ENCODE data around the gene VGF.

VGF gene

GRCh38 chr7:101165958-101166647 lies 734 bp upstream of the VGF start:
- no peak for DNase-seq

DNA sequence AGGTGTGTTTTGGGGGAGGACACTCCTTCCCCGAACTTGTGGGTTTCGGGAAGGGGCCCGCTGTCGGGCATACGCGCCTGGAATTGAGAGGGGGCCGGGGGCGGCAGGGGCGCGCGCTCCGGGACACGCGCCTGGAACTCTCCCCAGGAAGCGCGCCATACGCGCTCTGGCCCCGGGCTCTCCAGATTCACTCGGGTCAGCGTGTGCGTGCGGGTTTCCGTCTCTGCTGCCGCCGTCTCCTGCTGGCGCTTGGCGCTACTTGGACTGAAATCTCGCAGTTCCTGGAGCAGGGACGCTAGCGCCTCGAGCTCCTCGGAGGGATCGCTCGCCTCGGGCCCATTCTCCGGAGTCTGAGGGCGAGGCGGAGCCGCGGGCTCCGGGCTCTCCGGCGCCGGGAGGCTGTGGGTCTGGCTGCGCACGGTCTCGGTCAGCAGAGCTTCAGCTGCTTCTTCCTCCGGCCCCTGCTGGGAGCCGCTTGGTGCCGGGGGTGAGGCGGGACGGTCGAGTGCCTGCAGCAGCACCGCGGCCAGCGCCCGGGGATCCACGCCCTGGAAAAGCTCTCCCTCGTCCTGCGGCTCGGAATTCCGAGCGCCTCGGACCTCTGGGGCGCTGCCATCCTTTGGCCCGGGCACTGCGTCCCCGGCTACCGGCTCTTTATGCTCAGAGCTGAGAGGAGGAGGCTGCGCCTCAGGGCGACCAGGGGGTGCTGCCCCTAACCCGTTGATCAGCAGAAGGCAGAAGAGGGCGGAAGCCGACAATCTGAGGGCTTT lies 1.1 kb downstream of the VGF start:
- DNase-seq = no peak

DNA sequence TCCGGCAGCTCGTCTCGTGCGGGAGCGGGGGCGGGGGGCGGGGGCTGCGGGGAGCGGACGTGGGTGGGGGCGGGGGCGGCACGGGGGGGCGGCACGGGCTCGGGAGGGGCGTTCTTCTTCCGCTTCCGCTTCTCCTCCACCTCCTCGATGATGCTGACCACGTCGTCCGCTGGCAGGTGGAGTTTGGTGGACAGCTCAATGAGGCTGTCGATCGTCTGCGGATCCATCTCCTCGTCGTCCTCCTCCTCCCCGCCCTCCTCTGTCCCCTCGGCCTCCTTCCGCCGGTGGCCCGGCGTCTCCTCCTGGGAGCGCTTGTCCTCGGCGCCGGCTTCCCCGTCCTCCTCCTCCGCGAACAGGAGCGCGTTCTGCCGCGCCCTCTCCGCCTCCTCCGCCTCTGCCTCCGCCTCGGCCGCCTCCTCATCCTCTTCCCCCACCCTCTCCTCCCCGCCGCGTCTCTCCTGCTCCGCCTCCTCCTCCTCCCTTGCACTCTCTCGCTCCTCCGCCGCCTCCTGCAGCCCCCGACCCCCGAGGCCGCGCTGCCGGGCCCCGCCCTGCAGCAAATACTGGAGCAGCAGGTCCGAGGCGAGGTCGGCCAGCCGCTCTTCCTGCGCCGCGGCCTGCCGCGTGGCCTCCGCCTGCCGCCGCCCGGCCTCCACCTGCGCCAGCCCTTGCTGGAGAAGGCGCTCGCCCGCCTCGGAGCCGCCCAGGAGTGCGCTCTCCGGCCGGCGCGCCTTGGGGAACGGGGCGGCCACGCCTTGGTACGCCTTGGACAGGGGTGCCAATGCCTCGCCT lies 1.9 kb downstream of the VGF start:
- DNase-seq = peak; percentile 38 to 66

DNA sequence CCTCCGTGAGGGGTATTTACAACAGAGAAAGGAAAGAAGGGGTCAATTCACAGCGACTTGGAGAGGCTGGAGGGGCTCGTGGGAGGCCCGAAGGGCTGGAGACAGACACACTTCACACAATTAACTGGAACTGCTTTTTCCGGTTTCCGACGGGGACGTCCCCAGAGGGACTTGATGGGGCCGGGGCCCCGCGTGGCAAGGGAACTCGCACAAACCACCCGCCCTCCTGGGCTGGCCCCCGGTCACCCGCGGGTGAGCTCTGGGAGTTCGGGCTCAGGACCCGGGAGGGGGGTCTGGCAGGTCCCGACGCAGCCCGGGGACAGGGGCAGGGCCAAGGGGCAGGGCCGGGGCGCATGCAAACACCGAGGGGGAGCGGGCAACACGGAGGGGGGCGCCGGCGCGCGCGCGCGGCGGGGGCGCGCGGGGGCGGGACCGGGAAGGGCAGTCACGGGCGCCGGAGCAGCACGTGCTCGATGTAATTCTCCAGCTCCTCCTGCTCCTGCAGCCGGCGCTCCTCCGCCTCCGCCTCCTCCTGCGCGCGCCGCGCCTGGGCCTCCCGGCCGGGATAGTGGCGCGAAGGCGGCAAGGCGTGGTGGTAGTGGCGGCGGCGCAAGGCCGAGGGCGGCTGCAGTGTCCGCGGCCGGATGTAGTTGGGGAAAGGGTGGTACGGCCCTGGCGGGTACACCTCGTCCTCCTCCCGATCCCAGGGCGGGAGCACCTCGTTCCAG lies 2.7 kb downstream of the VGF start:
- DNase-seq = peak; percentile 10 to 69

DNA sequence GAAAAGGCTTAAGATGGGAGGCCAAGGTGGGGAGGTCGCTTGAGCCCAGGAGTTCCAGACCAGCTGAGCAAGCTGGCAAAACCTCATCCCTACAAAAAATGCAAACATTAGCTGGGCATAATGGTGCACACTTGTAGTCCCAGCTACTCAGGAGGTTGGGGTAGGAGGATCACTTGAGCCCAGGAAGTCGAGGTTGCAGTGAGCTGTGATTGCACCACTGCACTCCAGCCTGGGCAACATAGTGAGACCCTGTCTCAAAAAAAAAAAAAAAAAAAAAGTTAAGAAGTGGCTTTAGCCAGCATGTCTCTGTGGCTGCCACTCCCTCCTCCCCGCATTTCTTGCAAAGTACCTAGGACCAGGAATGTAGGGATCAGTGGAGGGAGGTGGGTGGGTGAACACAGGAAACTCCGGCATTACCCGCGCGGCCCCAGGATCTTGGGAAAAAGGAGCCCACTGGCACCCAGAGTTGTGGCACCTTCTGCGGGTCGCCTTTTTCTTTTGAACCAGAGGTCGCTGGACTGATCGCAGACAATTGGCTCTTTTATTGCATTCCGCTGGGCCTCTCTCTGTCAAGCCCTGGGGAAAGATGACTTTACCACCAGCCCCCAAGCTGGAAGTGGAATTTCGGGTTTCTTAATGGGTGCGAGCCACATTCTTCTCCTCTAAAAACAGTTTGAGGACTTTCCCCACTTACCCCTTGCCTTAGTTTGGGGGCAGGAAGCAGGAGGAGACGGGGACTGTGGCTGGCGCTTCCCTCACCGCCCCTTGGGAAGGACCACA lies 3.5 kb downstream of the VGF start:
- DNase-seq = no peak

GRCh38 chr7:101160910-101161309 lies 4.5 kb downstream of the VGF start:
- no peak for DNase-seq

DNA sequence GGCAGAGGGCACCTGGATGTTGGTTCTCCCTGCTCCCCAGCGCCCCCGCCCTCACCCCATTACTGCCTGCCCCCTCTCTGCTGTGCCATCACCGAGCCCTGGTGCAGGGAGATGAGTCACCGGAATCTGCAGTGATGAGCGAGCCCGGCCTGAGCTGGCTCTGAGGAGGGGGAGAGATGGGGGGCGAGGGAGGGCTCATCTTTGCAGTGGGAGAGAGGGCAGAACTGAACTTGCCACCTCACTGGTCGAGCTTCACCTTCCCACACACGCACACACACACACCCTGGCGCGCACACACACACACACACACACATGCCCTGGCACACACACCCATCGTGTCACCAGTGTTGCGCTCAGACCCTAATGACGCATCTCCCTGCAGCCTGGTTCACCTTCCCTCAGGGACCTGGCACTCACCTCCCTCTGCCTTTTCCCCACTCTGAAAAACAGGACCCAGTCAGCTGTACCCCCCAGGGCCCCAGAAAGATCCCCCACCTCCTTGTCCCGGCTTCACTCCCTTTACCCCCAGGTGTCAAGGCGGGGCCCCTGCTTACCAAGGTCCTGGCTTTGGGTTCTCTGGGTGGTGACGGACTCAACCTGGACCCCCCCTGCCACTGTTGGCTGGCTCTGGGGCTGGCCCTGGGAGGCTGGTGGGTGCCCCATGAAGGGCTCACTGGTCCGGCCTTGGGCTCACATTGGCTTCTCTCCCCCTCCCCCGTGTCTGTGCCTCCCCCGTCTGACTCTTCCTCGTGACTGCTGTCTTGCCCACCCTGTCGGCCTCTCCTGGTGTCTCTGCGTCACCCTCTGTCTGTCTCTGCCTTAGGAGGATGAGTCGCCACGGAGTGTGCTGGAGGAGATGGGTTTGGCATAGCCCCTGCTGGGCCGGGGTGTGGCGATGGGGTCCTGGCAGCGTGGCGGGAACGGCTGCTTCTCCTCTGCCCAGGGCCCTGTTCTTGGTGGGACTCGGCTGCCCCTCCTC lies 5.4 kb downstream of the VGF start:
- DNase-seq = no peak

GRCh38 chr7:101156866-101157589 lies 8.3 kb downstream of the VGF start:
- DNase-seq = no peak

- no peak for DNase-seq
Measured at GRCh38 chr7:101156277-101156676, 9.1 kb downstream of the VGF start.

DNA sequence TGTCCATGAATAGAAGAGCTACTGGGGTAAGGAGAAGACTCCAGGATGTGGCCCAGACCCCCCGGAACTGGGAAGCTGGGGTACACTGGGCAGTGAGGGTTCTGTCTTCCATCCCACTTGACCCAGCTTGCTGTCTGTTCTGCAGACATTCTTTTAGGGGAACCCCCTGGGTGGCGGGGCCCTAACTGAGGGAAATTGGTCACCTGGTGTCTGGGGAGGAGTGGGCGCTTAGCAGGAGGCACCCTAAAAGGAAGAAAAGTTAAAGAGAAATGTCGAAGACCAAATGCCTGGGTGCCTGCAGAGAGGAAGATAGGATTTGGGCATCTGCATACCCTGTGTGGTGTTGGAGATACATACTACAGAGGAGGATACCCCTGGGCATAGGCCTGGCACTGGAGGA lies 10.1 kb downstream of the VGF start:
- DNase-seq = no peak

DNA sequence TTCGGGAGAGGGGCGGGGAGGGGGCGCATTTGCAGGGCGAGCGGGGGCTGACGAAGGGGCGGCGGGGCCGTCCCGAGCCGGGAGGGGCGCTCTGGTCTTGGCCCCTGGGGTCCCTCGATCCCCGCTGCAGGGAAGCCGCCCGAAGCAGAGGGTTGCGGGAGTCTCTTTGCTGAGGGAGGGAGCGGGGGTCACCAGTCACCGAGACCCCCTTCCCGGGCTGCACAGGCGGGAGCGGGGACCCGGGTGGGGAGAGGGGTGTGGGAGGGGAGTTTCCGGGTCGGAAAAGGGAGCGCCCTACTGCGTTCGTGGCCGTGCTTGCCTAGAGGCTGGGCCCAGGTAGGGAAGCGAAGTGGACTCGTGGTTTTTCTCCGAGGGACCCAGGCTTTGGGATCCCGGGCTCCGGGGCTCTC lies 10.7 kb downstream of the VGF start:
- no peak for DNase-seq

DNA sequence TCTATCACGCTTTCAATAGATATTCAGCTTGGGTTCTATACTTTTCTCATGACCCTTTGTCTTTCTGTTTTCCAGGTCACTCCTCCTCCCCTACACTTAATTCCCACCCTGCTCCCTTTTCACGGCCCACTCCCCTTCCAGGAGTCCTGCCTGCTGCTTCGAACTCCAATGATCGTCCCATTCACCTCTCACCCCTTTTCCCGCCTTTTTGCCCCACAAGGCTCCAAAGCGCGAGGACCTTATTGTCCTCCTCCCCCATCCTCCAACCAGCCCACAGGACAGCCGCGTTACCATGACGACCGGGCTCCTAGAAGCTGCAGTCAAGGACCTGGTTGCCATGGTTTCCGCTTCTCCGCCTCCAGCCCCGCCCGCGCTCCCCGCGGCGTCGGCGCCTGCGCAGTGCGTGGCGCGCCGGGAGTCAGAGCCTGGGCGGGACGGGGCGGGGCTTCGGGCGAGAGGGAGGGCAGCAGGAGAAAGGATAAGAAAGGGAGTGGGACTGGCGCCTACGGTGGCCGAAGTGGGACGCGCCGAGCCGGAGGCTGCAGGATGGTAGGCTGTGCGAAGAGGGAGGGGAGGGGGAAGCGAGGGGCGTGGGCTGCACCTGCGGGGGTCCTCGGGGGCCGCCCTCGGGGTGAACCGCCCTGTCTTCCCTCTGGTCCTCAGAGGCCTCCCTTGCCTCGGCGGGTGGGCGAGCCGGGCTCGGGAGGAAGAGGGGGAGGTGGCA lies 11.2 kb downstream of the VGF start, which contains the start of gene AP1S1:
Gene AP1S1 (plus strand): TSS at position 508 of the 724 bp plus-strand sequence. CDS start 39 bp downstream, at position 547.
- DNase-seq = peak; percentile 90 to 94

- no peak for DNase-seq
Measured at GRCh38 chr7:101151908-101152651, 13.3 kb downstream of the VGF start.

DNA sequence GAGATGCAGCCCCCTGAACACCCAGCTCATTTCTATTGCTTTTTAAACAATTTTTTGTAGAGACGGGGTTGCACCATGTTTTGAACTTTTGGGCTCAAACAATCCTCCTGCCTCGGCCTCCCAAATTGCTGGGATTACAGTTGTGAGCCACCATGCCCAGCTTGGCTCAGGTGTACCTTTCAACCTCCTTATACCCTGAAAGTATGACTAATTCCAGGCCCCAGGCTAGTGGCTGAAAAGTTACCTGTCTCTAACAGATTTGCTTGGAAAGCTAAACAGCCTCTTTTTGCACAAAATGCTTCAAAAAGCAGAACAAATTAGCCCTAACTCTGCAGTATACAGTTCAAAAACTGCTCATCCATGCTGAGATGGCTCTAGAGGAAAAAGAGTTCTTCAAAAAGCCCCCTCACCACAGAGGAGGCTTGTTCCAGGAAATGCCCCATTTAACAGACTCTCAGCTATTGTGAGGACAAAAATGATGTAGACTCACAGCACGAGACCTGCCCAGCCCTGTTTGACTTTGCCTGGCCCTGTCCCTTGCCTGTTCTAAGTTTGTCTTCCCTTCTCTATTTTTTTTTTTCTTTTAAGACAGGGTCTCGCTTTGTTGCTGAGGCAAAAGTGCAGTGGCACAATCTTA lies 24.5 kb downstream of the VGF start:
- DNase-seq = no peak

GRCh38 chr7:101140339-101140699 lies 25.1 kb downstream of the VGF start:
- no peak for DNase-seq

DNA sequence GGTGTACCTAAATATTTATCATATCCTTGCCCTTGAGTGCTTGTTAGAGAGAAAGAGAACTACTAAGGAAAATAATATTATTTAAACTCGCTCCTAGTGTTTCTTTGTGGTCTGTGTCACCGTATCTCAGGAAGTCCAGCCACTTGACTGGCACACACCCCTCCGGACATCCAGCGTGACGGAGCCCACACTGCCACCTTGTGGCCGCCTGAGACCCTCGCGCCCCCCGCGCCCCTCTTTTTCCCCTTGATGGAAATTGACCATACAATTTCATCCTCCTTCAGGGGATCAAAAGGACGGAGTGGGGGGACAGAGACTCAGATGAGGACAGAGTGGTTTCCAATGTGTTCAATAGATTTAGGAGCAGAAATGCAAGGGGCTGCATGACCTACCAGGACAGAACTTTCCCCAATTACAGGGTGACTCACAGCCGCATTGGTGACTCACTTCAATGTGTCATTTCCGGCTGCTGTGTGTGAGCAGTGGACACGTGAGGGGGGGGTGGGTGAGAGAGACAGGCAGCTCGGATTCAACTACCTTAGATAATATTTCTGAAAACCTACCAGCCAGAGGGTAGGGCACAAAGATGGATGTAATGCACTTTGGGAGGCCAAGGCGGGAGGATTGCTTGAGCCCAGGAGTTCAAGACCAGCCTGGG lies 27.0 kb downstream of the VGF start:
- DNase-seq = peak; percentile 16 to 58

DNA sequence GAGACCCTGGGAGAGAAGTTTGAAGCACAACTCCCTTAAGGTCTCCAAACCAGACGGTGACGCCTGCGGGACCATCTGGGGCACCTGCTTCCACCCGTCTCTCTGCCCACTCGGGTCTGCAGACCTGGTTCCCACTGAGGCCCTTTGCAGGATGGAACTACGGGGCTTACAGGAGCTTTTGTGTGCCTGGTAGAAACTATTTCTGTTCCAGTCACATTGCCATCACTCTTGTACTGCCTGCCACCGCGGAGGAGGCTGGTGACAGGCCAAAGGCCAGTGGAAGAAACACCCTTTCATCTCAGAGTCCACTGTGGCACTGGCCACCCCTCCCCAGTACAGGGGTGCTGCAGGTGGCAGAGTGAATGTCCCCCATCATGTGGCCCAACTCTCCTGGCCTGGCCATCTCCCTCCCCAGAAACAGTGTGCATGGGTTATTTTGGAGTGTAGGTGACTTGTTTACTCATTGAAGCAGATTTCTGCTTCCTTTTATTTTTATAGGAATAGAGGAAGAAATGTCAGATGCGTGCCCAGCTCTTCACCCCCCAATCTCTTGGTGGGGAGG lies 27.6 kb downstream of the VGF start:
- no peak for DNase-seq
